HepG2 (cell line): ENCODE data around the gene POU2AF2. TPM values are rescaled to one million over a fixed set of nuclear protein-coding genes. Genes with fewer than 3 reads are reported as not detected.

Experiments used
- AHDC1 ChIP-seq: sonication (generic); formaldehyde crosslinking; IDR thresholded peaks from 2 replicates; pipeline ENCODE4 v1.5.1; 2020; ENCODE audit warnings: mild to moderate bottlenecking, missing genetic modification reagents, borderline replicate concordance
- BRCA1 ChIP-seq: sonication (generic); formaldehyde crosslinking; IDR thresholded peaks from 2 replicates; pipeline ENCODE4 v1.4.0; 2020; ENCODE audit warnings: missing genetic modification reagents
- ETV5 ChIP-seq: IDR thresholded peaks from 2 replicates; pipeline ENCODE4 v1.6.1; 2018; ENCODE audit warnings: missing biosample characterization, missing genetic modification reagents, inconsistent platforms, borderline replicate concordance
- KDM3A ChIP-seq: IDR thresholded peaks from 2 replicates; pipeline ENCODE4 v1.6.1; 2018; ENCODE audit warnings: low read depth, missing compliant biosample characterization
- KDM6A ChIP-seq: IDR thresholded peaks from 2 replicates; pipeline ENCODE4 v1.6.1; 2016; ENCODE audit warnings: low read depth
- MXD3 ChIP-seq: IDR thresholded peaks from 2 replicates; pipeline ENCODE4 v1.6.1; 2016; ENCODE audit warnings: mild to moderate bottlenecking, missing biosample characterization, missing genetic modification reagents
- NCOR1 ChIP-seq: fragments of 200-600 bp; sonication (generic); IDR thresholded peaks from 2 replicates; pipeline ENCODE4 v1.7.0; 2017; ENCODE audit warnings: antibody characterized with exemption, low read length, borderline replicate concordance
- NFKBIZ ChIP-seq: IDR thresholded peaks from 2 replicates; pipeline ENCODE4 v1.6.1; 2018; ENCODE audit warnings: missing genetic modification reagents, missing compliant biosample characterization
- POGZ ChIP-seq: sonication (generic); formaldehyde crosslinking; IDR thresholded peaks from 2 replicates; pipeline ENCODE4 v1.4.0; 2020; ENCODE audit warnings: mild to moderate bottlenecking, missing genetic modification reagents
- PPARG ChIP-seq: conservative IDR thresholded peaks from 2 replicates; pipeline ENCODE4 v1.6.1; 2016; ENCODE audit warnings: missing biosample characterization, missing genetic modification reagents
- RBM39 ChIP-seq: fragments of 200-400 bp; formaldehyde crosslinking; IDR thresholded peaks from one replicate; pipeline ENCODE4 v1.6.1; 2018; ENCODE audit warnings: antibody characterized with exemption, mild to moderate bottlenecking, low read depth, low read length; ENCODE audit not compliant: poor library complexity, severe bottlenecking
- SAP130 ChIP-seq: IDR thresholded peaks from 2 replicates; pipeline ENCODE4 v1.6.1; 2016; ENCODE audit warnings: low read depth
- ZNF296 ChIP-seq: sonication (generic); formaldehyde crosslinking; conservative IDR thresholded peaks from 2 replicates; pipeline ENCODE4 v1.5.0; 2020; ENCODE audit warnings: mild to moderate bottlenecking, missing genetic modification reagents
- ZNF550 ChIP-seq: sonication (generic); formaldehyde crosslinking; IDR thresholded peaks from 2 replicates; pipeline ENCODE4 v1.4.0; 2020; ENCODE audit warnings: mild to moderate bottlenecking, missing genetic modification reagents, borderline replicate concordance
- ZNF652 ChIP-seq: IDR thresholded peaks from 2 replicates; pipeline ENCODE4 v1.6.1; 2016; ENCODE audit warnings: low read depth, borderline replicate concordance
- ZNF850 ChIP-seq: sonication (generic); formaldehyde crosslinking; conservative IDR thresholded peaks from 2 replicates; pipeline ENCODE4 v1.9.0; 2021; ENCODE audit warnings: mild to moderate bottlenecking, missing genetic modification reagents
- polyA plus RNA-seq, 8 experiments: library from polyadenylated mRNA; depleted of rRNA in 3 of 8; stranded (reverse) in 7 of 8; unstranded in 1 of 8; fragments of >200 nt; fragmentation: Illumina TruSeq in 4 of 8; extraction: Trizol in 4 of 8; gene quantifications; 2 replicates each; pipeline versions ENCODE4 v1.2.1 to v1.2.3, GENCODE V29; 2011 to 2016; ENCODE audit warnings: low read depth in 4 of 8, missing spikeins in 1 of 8, mixed read lengths in 1 of 8; ENCODE audit not compliant: insufficient read depth in 1 of 8
- total RNA-seq, 5 experiments: library from RNA; depleted of rRNA; stranded (reverse); fragments of >200 nt; fragmentation: Illumina TruSeq; extraction: Trizol; gene quantifications; 2 replicates each; pipeline ENCODE4 v1.2.3, GENCODE V29; 2016; ENCODE audit warnings: low read depth in 1 of 5
- TF ChIP-seq, protein P1 (sequence below): sonication (generic); formaldehyde crosslinking; IDR thresholded peaks from 2 replicates; pipeline ENCODE4 v1.4.0; 2020; ENCODE audit warnings: missing genetic modification reagents
- TF ChIP-seq, protein P2 (sequence below): sonication (generic); formaldehyde crosslinking; IDR thresholded peaks from 2 replicates; pipeline ENCODE4 v1.8.1; 2023; ENCODE audit warnings: missing genetic modification reagents, inconsistent platforms, borderline replicate concordance

POU2AF2 gene
- total and polyA plus RNA-seq, 2 of the 13 experiments (the other 11 are each of a cell fraction or from before 2014, with no cell fraction given), result 0.11 TPM; not detected in 1

GRCh38 chr11:111269146-111269868 lies 23.8 kb downstream of the POU2AF2 start (continued):
- peak; percentile 55; the same call in 1 of the 2 replicates for TF ChIP-seq AHDC1 (CRISPR knock-in tag)
- TF ChIP-seq NCOR1, result no peak
- no peak for TF ChIP-seq ZNF296 (CRISPR knock-in tag)
- TF ChIP-seq ZNF850, result no peak
- TF ChIP-seq, protein P1, sequence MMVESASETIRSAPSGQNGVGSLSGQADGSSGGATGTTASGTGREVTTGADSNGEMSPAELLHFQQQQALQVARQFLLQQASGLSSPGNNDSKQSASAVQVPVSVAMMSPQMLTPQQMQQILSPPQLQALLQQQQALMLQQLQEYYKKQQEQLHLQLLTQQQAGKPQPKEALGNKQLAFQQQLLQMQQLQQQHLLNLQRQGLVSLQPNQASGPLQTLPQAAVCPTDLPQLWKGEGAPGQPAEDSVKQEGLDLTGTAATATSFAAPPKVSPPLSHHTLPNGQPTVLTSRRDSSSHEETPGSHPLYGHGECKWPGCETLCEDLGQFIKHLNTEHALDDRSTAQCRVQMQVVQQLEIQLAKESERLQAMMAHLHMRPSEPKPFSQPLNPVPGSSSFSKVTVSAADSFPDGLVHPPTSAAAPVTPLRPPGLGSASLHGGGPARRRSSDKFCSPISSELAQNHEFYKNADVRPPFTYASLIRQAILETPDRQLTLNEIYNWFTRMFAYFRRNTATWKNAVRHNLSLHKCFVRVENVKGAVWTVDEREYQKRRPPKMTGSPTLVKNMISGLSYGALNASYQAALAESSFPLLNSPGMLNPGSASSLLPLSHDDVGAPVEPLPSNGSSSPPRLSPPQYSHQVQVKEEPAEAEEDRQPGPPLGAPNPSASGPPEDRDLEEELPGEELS, result peak; percentile 80
- no peak for TF ChIP-seq ZNF550 (CRISPR knock-in tag)
- peak; percentile 30; the same call in 1 of the 2 replicates for TF ChIP-seq KDM6A (CRISPR knock-in tag)
- TF ChIP-seq RBM39, result no peak
- no peak for TF ChIP-seq KDM3A (CRISPR knock-in tag)
- TF ChIP-seq MXD3 (CRISPR knock-in tag), result no peak
- TF ChIP-seq NFKBIZ (CRISPR knock-in tag), result no peak
- TF ChIP-seq ZNF652 (CRISPR knock-in tag), result no peak
- no peak for TF ChIP-seq BRCA1 (CRISPR knock-in tag)
- TF ChIP-seq SAP130 (CRISPR knock-in tag), result peak; percentile 40; the same call in 1 of the 2 replicates
- TF ChIP-seq PPARG, result no peak
- TF ChIP-seq, protein P2, sequence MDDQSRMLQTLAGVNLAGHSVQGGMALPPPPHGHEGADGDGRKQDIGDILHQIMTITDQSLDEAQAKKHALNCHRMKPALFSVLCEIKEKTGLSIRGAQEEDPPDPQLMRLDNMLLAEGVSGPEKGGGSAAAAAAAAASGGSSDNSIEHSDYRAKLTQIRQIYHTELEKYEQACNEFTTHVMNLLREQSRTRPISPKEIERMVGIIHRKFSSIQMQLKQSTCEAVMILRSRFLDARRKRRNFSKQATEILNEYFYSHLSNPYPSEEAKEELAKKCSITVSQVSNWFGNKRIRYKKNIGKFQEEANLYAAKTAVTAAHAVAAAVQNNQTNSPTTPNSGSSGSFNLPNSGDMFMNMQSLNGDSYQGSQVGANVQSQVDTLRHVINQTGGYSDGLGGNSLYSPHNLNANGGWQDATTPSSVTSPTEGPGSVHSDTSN (CRISPR knock-in tag), result no peak
- TF ChIP-seq POGZ (CRISPR knock-in tag), result no peak
- TF ChIP-seq ETV5 (CRISPR knock-in tag), result no peak
